Effector CD8-positive, alpha-beta T cell (primary cell): ENCODE measurements around the gene GAS7.
"Not testable (repeated sequence)": the region's sequence is repeated elsewhere in the genome, so short reads cannot be mapped to it uniquely, and the experiment has no call there.

Experiments used
- DNase-seq: peaks from one replicate; lab custom pipeline; 2025; lab: John Stamatoyannopoulos, UW

Gene GAS7

DNA sequence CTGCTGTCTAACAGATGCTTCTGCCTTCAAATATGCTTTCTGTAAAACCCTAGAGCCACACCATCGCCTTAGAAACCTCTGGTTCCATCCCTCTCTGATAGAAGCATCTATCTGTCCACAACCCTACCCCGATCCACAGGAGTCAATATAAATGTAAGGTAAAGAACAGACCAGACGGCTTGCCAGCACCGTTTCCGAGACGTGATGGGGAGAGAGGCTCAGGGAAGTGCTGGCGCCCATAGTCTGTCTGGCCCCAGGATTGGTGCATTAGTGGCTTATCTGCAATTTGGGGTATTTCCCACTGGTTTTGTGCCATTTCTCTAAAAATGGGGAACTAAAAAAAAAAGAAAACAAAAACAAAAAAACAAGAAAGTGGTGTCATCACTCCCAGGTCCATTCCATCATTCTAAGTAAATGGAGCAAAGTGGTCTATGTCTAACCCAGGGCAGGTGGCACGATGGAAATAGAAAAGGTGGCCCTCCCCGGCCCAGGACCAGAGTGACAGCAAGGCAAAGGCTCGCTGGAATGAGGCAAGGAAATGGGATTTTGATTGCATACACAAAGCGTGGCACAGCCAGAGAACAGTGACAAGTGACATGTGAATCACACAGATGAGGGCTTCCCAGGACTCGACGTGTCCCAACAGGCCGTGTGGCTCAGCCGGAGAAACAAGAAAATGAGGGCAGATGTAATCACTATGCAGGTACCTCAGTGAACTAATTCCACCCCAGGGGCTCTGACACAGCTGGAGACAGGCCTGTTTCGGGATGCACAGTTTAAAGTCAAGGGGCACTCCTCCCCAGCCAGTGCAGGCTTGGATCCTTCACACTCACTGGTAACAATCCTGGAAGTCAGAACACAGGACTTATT is 125.6 kb downstream of the GAS7 start:
- DNase-seq: no peak

DNA sequence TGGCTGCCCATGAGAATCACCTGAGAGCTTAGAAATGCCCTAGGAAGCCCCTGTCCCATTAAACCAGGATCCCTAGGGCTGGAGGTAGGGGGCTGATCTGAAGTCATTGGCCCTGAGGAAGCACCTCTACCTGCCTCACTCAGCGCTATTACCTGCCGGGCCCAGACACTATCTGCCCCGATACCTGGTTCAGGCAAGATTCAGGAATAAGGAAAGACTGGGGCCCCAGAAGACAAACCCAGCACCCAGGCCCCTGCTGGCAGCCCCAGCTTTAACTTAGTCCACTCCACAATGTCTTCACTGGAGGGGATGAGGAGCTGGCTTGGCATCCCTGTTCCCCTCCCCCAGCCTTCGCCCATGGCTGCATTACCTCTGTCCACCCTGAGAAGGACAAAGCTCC is 126.3 kb downstream of the GAS7 start:
- DNase-seq: no peak

DNA sequence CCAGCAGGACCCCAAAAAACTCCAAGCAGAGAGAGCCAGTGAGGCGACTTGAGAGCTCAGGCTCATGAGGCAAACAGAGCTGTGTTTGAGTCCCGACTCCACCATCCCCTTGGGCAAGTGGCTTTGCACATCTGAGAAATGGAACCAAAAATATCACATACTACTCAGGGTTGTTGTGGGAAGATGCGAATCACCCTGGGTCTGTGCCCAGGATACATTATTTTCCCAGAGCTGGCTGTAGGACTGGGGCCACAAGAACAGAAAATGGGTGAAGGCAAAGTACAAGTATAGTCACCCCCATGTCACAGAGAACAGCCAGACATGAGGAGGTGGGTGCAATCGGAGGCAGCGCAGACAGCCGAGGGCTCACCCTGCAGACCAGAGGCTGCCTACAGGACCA is 127.3 kb downstream of the GAS7 start:
- no peak for DNase-seq

DNA sequence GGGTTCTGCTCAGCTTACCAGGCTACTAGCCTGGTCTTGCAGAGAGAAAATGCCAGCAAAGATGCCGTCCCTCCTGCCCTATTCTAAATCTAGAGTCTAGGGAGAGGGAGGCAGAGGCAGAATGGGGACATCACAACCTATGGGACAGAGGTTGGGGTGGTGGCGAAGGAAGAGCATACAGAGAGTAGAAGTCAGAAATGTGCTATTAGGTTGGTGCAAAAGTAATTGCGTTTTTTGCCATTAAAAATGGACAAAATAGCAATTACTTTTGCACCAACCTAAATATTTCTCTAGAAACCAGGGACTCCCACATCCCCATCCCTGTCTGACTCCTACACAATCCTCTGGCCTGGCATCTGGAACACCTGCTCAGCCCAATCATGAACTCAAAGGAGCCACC is 127.7 kb downstream of the GAS7 start:
- DNase-seq: no peak

DNA sequence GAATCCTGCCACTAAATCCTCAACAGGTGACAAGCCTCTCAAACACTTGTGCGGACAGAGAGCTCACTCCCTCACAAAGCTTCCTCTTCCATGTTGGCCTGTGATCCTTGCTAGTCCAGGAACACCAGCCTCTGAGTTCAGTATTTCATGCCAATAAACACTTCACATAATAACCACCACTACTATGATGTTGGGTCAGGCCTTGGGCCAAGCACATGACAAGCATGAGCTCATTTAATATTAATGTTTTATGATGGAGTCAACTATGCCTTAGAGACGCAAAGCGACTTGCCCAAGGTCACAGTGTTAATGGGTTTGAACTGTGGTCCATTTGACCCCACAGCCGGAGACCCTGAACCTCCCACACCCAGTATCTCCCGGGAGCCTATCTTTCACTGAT is 129.1 kb downstream of the GAS7 start:
- DNase-seq: no peak

DNA sequence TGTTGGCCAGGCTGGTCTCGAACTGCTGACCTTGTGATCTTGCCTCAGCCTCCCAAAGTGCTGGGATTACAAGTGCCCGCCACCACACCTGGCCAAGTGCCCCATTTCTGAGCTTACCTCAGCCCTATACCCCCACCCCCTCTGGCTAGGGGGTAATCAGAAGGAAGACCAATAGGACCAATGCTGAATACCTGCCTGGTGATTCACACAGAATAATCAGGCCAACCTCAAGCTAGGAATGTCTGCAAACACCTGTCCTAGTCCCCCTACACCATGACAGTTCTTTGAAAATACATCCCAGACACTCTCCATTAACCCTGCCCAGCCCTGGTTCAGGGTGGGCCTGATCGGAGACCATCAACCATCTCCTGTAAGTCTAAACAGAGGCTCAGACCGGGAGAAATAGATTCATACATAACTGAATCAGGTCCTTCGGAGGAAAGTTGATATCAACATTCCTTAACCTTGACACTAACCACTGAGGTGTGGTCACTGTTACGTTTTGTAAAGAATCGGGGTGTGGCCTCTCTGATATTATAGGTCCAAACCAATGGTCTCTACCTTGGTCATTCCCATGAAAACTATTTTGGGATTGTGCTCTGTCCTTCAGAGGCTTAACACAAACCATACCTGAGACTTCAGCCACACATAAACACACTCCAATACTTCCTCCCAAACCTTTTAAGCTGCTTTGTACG is 130.8 kb downstream of the GAS7 start:
- DNase-seq: no peak

DNA sequence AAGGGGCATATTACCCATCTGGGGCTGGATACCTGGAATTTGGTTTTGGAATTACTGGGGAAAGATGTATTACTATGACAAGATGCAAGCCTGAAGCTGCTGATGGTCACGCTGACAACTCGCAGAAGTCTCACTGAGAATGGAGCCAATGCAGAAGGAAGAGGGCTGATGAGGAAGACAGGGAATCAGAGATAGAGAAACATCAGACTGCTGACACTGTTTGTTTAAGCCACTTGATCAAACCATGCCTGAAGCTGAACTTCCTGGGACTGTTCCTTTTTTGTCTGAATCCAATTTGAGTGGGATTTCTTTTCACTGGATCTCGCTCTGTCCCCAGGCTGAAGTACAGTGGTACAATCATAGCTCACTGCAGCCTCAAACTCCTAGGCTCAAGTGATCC is 133.9 kb downstream of the GAS7 start:
- no peak for DNase-seq

DNA sequence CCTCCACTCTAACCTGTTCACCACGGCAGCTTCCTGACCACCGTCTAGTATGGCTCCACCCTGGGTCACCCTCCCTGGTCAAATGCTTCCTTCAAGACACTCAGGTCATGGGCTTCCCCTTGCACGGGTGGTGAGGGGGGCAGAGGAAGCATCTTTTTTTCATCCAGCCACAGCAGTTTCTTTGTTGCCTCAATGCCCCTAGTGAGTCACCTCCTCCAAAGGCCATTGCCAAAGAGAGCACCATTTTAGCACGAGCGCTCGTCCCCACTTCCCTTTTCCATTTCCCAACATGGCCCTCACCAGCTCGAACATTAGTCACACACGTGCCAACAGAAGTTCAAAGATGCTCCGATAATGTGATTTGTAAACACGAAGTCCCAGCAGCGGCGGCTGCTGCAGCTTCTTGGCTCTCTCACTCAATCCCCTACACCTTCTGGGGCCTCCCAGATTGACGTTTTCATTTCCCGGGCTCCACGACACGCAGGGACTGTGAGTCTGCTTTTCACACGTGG is 134.6 kb downstream of the GAS7 start:
- DNase-seq: no peak

DNA sequence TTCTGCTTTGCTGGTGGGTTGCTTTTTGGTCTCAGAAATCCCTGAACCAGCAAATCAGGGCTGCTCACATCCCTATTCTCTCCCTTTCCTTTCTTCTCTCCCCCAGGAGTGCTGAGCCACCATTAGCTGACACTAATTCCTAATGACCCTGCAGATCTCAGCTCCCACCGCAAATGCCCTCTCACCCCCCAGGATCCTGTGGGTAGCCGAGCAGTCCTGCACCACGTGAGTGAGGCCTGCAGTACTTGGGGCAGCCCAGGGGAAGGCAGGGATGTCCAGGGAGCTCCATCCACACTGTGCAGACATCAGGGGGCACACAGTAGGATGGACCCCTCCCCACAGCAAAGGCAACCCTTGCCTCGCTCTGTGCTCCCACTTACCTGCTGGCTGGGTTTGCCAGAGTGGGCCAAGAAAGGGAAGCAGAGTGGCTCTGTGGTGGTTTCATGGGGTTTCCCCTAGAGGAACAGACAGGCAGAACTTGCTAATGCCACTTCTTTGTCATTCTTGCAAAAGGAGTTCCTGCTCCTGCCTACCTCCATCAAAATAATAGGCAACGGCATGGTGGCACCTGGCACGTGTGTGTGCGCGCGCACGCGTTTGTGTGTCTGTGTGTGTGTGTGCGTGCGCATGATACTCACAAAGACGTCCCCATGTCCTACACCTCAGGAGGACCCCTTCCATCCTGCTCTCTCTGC is 135.6 kb downstream of the GAS7 start:
- no peak for DNase-seq

DNA sequence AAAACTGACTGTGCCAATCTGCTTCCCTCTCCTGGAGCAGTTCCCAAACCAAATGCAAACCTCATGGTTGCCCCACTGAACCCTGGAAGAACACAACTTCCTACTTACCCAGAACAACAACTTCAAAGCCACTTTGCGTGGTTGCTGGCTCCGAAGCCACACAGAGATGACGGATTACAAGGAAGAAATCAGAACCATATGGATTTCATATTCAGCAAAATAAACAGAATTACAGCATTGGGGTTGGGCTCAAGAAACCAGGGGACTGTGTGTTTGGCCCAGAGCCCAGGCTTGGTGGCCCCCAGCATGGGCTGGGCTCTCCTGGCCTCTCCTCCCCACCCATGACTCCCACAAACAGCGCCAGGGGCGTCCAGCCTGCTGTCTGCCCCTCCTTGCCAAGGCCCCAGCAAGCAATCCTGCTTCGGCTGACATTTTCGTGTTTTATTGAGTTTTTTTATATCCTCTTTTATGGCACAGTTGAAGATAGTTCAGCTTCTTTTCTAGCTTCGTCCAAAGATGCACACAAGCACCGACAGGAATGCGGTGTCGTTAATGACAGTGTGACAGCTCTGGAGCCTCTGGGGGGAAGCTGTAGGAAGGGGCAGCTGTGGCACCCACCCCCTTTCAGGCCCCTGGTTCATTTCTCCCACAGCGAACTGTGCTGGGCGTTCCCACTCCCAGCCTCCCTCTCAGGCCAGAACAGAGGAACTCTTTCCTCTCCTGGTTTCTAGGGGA is 137.1 kb downstream of the GAS7 start:
- DNase-seq: no peak

DNA sequence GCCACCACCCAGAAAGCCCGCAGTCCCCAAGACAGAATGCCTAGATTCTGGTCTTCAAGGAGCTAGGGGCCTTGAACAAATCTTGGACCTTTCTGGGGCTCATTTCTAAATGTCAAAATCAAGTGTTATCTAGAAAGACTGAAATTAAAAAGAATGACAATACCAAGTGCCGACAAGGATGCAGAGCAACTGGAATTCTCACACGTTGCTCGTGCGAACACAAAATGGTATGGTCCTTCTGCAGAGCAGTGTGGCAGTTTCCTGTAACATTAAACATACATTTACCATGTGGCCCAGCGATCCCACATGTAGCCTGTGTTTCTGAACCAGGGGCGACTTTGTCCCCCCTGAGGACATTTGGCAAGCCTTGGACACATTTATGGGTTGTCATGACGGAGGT is 137.9 kb downstream of the GAS7 start:
- no peak for DNase-seq

DNA sequence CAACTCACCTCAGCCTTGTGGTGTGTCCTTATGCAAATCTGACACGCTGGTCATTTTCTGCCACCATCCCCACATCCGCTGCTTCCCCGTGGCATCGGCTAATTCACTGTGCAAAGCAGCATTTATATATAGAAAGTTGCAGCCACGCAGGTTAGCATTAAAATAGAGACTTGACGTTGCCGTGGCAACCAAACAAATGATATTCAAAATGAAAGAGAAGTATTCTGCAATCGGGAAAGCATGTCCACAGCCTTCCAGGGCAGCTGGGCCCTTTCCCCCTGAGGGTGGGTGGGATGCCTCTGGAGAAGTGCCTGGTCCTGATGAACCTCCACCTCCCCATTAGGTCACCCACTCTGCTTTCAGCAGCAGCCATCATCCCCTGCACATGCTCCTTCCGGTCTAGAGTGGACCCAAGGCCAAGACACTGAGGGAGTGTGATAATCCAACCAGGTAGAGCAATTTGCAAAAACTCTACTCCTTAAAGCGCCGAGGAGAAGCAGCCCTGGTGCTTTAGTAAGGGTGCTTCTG is 138.7 kb downstream of the GAS7 start:
- no peak for DNase-seq

DNA sequence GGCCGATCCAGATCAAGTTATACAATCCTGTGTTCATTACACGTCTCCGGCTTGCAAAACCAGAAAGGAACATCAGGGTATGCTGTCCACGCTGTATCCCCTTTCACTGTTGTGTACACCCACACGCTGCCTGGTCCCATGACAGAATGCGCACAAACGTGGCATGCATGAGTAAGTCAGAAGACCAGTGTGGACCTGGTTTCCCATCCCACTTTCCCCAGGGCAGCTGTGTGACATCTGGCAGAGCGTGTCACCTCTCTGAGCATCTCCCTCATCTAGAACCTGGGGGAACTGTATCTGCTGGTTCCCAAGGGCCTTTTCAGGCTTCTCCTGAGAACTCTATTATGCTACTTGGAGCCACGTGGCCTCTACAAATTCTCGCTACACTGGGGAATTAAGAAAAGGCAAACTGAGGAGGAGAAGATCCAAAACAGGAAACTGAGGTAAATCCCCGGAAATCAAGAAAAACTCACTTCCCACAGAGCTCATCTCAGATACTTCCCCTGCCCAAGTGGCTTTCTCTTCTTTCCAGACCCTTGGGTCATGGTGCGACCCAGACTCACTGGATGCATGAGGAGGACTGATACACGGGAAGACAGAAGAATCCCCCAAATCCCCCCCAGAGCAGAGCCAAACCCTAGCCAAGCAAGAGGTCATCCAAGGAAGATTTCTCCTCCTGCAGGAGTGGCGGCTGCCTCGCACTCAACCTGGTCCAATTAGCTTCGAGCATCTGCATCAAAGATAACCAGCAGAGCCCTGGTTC is 139.3 kb downstream of the GAS7 start:
- DNase-seq: no peak

DNA sequence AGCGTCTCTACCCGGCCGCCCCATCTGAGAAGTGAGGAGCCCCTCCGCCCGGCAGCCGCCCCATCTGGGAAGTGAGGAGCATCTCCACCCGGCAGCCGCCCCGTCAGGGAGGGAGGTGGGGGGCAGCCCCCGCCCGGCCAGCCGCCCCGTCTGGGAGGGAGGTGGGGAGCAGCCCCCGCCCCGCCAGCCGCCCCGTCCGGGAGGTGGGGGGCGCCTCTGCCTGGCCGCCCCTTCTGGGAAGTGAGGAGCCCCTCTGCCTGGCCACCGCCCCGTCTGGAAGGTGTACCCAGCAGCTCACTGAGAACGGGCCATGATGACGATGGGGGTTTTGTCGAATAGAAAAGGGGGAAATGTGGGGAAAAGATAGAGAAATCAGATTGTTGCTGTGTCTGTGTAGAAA is 140.9 kb downstream of the GAS7 start:
- DNase-seq: not testable (repeated sequence)

DNA sequence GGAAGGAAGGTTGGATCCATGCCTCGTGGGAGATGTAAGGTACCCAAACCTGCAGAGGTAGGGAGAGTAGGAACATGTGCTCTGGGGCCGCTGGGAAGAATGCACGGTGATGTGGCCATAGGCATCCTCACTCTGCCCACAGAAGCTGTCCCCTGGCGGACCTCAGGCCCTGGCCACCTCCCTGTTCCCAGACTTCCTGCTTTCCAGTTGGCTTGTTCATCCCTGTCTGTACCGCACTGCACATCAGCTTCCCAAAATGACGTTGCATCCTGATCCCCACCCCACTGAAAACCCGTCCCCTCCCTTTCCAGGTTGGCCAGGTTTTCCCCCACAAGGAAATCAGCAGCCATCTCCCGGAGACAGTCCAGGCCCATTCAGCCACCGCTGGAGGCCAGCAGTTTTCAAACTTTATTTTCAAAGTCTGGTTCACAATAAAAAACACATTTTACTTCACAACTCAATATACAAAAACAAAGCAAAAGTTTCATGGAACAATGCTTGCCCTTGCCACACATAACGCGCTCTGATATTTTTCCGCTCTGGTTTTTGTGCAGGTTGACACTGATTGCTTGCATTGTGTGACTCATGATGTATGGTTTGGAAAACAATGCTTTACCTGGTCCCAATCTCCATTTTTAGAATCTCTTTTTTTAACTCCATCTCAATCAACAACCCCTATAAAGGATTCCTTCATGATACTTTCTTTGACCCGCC is 143.0 kb downstream of the GAS7 start:
- DNase-seq: no peak

DNA sequence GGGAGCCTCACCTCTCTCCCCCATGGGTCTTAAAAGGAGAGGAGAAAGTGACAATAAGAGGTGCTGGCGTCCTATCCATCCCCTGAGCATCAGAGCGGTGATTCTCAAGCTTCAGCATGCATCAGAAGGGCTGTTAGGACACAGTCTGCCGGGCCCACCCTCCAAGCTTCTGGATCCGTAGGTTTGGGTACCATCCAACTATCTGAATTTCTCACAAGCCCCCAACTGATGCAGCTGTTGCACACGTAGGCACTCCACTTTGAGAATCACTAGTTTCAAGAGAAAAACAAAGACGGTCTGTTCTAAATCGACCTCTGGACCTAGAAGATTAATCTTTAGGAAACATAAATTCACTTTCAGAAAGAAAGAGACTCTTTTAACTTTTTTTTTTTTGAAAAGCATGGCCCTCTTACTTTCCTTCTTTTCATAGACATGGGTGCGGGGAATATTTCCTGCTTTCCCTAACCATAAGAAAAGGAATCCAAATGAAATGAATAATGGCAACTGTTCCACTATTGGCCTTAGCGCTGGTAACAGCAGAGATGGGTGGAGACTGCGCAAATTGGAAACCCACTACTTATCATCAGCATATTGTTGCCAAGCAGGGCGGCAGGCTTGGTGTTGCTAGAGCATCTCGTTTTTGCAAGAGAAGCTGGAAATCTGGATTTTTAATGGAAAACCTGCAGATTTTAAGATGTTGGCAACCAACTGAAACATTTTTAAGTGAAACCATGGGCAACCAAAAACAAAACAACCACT is 144.4 kb downstream of the GAS7 start:
- no peak for DNase-seq

DNA sequence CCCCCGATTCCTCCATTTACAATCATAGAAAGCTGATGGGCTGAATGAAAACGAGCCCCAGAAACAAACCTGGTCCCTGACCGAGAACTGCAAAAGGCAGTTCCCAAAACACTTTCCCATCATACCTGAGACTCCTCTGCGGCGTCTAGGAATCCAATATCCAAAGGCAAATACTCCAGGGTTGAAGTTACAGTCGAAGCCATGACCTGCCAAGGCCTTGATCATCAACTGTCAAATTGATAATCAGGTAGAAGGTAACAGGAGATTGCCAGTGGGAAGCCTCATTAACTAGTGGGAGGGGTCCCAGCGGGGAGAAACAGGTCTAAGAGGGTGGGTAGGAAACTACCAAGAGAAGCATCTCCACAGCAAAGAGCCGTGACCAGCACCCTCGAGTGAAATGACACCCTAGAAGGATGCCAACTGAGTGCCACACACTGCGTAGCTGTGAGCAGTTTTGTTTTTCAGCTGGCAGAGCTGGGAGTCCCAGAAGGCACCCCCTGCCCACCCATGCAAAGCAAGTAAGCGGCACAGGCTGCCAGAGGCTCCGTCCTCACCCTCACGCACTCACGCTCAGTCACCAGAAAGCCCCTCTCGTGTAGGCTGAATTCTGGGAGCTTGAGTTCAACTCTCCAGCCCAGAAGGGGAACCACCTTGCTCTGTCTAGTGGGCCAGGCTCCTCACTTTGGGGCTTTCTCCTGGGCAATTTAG is 146.1 kb downstream of the GAS7 start:
- no peak for DNase-seq

DNA sequence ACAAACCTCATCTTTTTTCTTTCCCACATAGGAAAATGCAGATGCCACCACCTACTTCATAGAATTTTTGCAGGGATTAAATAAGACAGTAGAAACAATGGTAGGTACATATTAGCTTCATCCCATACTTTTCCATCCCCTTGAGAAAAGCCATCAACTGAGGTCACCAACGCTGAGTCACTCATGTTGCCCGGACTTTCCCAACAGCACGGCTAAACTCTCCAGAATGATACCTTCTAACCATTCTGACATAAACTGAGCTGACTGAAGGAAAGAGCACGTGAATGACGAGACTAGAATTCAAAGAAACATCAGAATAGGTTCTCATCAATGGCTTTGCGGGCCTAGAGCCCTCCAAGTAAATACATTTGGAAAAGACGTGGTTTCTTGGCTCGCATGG is 147.3 kb downstream of the GAS7 start:
- no peak for DNase-seq

DNA sequence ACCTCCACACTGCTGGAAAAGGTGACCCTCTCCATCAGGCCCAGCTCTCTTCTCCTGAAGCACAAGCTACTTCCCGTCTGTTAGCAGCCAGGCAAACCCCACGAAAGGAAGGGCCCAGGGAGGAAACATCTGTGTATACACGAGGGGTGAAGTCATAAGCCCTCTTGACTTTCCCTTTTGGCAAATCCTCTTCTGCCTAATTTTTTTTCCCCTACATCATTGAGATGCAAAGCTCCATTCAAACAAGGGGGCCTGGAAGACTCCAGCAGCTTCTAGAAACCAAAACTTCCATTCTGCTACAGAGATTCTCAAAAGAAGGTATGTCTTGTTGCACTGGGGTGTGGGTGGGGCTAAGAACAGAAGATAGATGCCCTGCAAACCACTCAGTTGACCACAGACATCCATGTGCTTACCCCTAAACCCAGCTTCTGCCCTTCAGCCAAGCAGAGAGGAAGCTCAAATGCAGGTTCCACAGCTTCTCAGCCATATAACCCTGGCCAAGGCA is 147.8 kb downstream of the GAS7 start:
- no peak for DNase-seq
